ENCODE measurements around the gene WDFY4. TPM values are rescaled to one million over a fixed set of nuclear protein-coding genes. Genes with fewer than 3 reads are reported as not detected.

WDFY4 gene
- total and polyA plus RNA-seq, 2 of the 4 experiments (the other 2 are of a cell fraction), result not detected

DNA sequence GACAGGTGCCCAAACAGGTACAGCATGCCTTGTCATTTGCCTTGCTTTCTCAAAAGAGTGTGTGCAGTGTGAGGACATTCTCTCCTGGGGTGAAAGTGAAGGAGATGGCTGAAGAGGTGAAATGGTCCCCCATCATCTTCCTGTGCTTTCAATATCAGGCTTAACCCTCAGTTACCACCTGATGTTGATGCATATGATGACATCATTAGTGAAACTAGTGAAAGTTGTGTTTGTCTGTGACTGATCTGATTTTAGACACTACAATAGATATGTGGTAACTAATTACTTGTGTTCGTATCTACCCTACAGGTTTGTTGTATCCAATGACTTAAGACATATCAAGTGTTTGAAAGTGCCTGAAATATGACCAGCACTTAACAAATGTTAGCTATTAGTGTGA is 279.4 kb downstream of the WDFY4 start:
- in situ Hi-C loops (cut with MboI; ENCODE audit: low sequenced_read_pairs), result no loop called here
- intact Hi-C loops (cut with micrococcal nuclease), result no loop called here
- Histone ChIP-seq H3K36me3 (ENCODE audit: control insufficient read depth, insufficient read depth, low read length) (no peaks in the 10 kb centered on the region), H2BK5ac (ENCODE audit: low read depth, low read length, poor library complexity, severe bottlenecking) (no peak overlapping the region), H2AFZ (replicated peaks; ENCODE audit: low read length, poor library complexity) (no peak overlapping the region), H2AK9ac (replicated peaks; ENCODE audit: low read depth, low read length, poor library complexity) (no peak overlapping the region), H4K91ac (ENCODE audit: insufficient read depth, low read depth, low read length) (no peak overlapping the region), H3K4ac (ENCODE audit: low read depth, low read length) (no peak overlapping the region), H3K4me1 (ENCODE audit: control insufficient read depth, insufficient read depth, low read length) (no peaks in the 10 kb centered on the region), H2BK15ac (ENCODE audit: low read depth, low read length) (no peak overlapping the region), H4K20me1 (ENCODE audit: insufficient read depth, low read length) (no peaks in the 10 kb centered on the region), H3K9me3 (ENCODE audit: control insufficient read depth, insufficient read depth, low read length) (no peaks in the 10 kb centered on the region), H3K56ac (ENCODE audit: extremely low read depth, insufficient read depth, low read length) (no peak overlapping the region), H3K27ac (ENCODE audit: insufficient read depth, low read length) (no peak overlapping the region), H3K4me3 (ENCODE audit: insufficient read depth, low read depth, low read length) (no peak overlapping the region), H2BK20ac (ENCODE audit: low read depth, low read length) (no peak overlapping the region), H3K9me1 (ENCODE audit: insufficient read depth, low read length) (no peaks in the 10 kb centered on the region), H3K18ac (ENCODE audit: low read depth, low read length) (no peak overlapping the region), H3K9ac (ENCODE audit: low read depth, low read length) (no peak overlapping the region), H4K8ac (ENCODE audit: low read depth in 2 of 2, low read length in 2 of 2) (no peak overlapping the region), H3K27me3 (ENCODE audit: control insufficient read depth, insufficient read depth, low read length) (peaks cover 15% of the 10 kb centered on the region), H2AK5ac (ENCODE audit: low read depth, low read length) (no peak overlapping the region), H3K4me2 (ENCODE audit: low read depth, low read length) (no peak overlapping the region), H3K79me1 (ENCODE audit: low read depth in 1 of 2, low read length in 2 of 2) (no peaks in the 10 kb centered on the region), H2BK120ac (ENCODE audit: low read depth, low read length) (no peak overlapping the region), H3K14ac (replicated peaks; ENCODE audit: low read depth, low read length) (no peak overlapping the region), H4K5ac (ENCODE audit: low read depth, low read length) (no peak overlapping the region), H3K23ac (ENCODE audit: low read depth, low read length) (no peak overlapping the region)
- ATAC-seq (ENCODE audit: low read depth) (no peak), DNase-seq (no peak)
- WGBS, 2 experiments (ENCODE audit: extremely low coverage in 2 of 2, insufficient read length in 1 of 2), result no CpG with 5 or more reads among the region's 1 CpG
- TF ChIP-seq, protein P1, sequence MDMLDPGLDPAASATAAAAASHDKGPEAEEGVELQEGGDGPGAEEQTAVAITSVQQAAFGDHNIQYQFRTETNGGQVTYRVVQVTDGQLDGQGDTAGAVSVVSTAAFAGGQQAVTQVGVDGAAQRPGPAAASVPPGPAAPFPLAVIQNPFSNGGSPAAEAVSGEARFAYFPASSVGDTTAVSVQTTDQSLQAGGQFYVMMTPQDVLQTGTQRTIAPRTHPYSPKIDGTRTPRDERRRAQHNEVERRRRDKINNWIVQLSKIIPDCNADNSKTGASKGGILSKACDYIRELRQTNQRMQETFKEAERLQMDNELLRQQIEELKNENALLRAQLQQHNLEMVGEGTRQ (IDR thresholded peaks at IDR 0.05; ENCODE audit: low read depth, low read length), result no peak
- TF ChIP-seq RAD21 (IDR thresholded peaks at IDR 0.05; ENCODE audit: low read length), result no peak
- TF ChIP-seq NFE2L2 (IDR thresholded peaks at IDR 0.05; ENCODE audit: low read depth, low read length), result no peak
- no peak for TF ChIP-seq SMC3 (IDR thresholded peaks at IDR 0.05; ENCODE audit: low read depth, low read length)
- no peak for TF ChIP-seq MXI1 (IDR thresholded peaks at IDR 0.05; ENCODE audit: borderline replicate concordance, low read depth, low read length)
- TF ChIP-seq POLR2A (IDR thresholded peaks at IDR 0.05; ENCODE audit: low read depth, low read length), result no peak
- no peak for TF ChIP-seq CEBPB (IDR thresholded peaks at IDR 0.05; ENCODE audit: low read depth, low read length)
- no peak for TF ChIP-seq BHLHE40 (IDR thresholded peaks at IDR 0.05; ENCODE audit: low read depth, low read length)
- TF ChIP-seq, protein P2, sequence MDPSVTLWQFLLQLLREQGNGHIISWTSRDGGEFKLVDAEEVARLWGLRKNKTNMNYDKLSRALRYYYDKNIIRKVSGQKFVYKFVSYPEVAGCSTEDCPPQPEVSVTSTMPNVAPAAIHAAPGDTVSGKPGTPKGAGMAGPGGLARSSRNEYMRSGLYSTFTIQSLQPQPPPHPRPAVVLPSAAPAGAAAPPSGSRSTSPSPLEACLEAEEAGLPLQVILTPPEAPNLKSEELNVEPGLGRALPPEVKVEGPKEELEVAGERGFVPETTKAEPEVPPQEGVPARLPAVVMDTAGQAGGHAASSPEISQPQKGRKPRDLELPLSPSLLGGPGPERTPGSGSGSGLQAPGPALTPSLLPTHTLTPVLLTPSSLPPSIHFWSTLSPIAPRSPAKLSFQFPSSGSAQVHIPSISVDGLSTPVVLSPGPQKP (IDR thresholded peaks at IDR 0.05; ENCODE audit: borderline replicate concordance, low read depth, low read length), result no peak
- no peak for TF ChIP-seq CHD1 (IDR thresholded peaks at IDR 0.05; ENCODE audit: low read depth, low read length)
- ChIA-PET POLR2A (ENCODE audit: unreplicated experiment) (no interaction called here), CTCF (no interaction called here)
- dilution Hi-C loops (cut with HindIII; ENCODE audit: low sequenced_read_pairs, unreplicated experiment), result no loop called here
- BruUV-seq (replicated peaks), result no TSS peak

All from IMR-90 (cell line).